Prostate gland (tissue), 2 donors: ENCODE results near the gene EML3.

Experiments
- POLR2A ChIP-seq: fragments of 450-650 bp; IDR thresholded peaks from one replicate; pipeline ENCODE4 v1.6.1; 2016; ENCODE audit warnings: antibody characterized with exemption, mild to moderate bottlenecking
- TF ChIP-seq, protein P1 (sequence below), 4 experiments: fragments of 200-600 bp in 2 of 4; fragments of 450-650 bp in 2 of 4; sonication (generic) in 2 of 4; IDR thresholded peaks; 1 replicate in 3 of 4; 2 replicates in 1 of 4; pipeline ENCODE4 v1.5.1; 2016 to 2019; ENCODE audit warnings: antibody characterized with exemption in 4 of 4, mild to moderate bottlenecking in 2 of 4, moderate library complexity in 2 of 4

DNA sequence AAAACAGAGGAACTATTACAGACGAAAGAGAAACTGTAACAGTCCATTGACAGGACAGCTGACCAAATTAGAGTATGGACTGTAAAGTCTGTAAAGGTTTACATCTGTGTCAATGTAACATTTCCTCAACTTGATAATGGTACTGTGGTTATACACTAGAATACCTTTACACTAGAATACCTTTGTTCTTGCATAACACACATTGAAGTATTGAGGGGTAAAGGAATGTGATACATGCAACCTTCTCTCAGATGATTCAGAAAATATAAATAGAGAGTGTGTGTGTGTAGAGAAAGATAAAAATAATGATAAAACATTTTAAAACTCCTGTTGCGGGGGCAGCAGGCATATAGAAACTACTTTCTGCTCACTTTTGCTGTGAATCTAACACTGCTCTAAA is 33.3 kb downstream of the EML3 start:
- TF ChIP-seq POLR2A: no peak
- TF ChIP-seq, protein P1, sequence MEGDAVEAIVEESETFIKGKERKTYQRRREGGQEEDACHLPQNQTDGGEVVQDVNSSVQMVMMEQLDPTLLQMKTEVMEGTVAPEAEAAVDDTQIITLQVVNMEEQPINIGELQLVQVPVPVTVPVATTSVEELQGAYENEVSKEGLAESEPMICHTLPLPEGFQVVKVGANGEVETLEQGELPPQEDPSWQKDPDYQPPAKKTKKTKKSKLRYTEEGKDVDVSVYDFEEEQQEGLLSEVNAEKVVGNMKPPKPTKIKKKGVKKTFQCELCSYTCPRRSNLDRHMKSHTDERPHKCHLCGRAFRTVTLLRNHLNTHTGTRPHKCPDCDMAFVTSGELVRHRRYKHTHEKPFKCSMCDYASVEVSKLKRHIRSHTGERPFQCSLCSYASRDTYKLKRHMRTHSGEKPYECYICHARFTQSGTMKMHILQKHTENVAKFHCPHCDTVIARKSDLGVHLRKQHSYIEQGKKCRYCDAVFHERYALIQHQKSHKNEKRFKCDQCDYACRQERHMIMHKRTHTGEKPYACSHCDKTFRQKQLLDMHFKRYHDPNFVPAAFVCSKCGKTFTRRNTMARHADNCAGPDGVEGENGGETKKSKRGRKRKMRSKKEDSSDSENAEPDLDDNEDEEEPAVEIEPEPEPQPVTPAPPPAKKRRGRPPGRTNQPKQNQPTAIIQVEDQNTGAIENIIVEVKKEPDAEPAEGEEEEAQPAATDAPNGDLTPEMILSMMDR (IDR thresholded peaks at IDR 0.05): no peak
